WTC11 (cell line): Measurements from ENCODE around the gene ATP2B1. TPM values are rescaled to one million over a fixed set of nuclear protein-coding genes. Genes with fewer than 3 reads are reported as not detected.

Source experiments
- ATAC-seq: fragments of 200-7000 bp; cut with Tn5 transposase; 2 replicates; pipeline ENCODE4 v1.10.0; 2021; ENCODE audit warnings: mild to moderate bottlenecking, moderate library complexity
- CTCF ChIA-PET: fragments of 300-600 bp; sonication (Branson Sonifier 250); formaldehyde crosslinking; loops from one replicate; lab custom pipeline; 2021; ENCODE audit warnings: antibody characterized with exemption; lab: Charles Lee
- POLR2A ChIA-PET: fragments of 350-600 bp; sonication (Branson Sonifier 250); formaldehyde crosslinking; loops from one replicate; lab custom pipeline; 2021; ENCODE audit warnings: antibody characterized with exemption; lab: Charles Lee
- DNase-seq: peaks from one replicate; pipeline ENCODE4 v3.0.0; 2021; ENCODE audit warnings: low spot score
- H3K27ac Mint-ChIP-seq: 2 replicates; pipeline ENCODE4 v1.8.0; 2021; ENCODE audit warnings: mixed read lengths
- H3K27me3 Mint-ChIP-seq: 2 replicates; pipeline ENCODE4 v1.8.0; 2021; ENCODE audit warnings: low read depth, mild to moderate bottlenecking, moderate library complexity, mixed read lengths
- H3K36me3 Mint-ChIP-seq: 2 replicates; pipeline ENCODE4 v1.8.0; 2021; ENCODE audit warnings: mixed read lengths
- H3K4me1 Mint-ChIP-seq: 2 replicates; pipeline ENCODE4 v1.8.0; 2022; ENCODE audit warnings: mixed read lengths
- H3K4me3 Mint-ChIP-seq: 2 replicates; pipeline ENCODE4 v1.8.0; 2021; ENCODE audit warnings: mild to moderate bottlenecking, moderate library complexity, mixed read lengths
- H3K9me3 Mint-ChIP-seq: 2 replicates; pipeline ENCODE4 v1.8.0; 2021; ENCODE audit warnings: mixed read lengths
- CBFB ChIP-seq: sonication (generic); formaldehyde crosslinking; IDR thresholded peaks from 2 replicates; pipeline ENCODE4 v1.8.1; 2022; ENCODE audit warnings: mild to moderate bottlenecking, low read depth, missing genetic modification reagents
- CREB1 ChIP-seq: sonication (generic); formaldehyde crosslinking; IDR thresholded peaks from 2 replicates; pipeline ENCODE4 v1.8.0; 2023; ENCODE audit warnings: mild to moderate bottlenecking, missing genetic modification reagents
- CTCF ChIP-seq: fragments of 200-600 bp; IDR thresholded peaks from 2 replicates; pipeline ENCODE4 v1.8.0; 2022; ENCODE audit warnings: antibody characterized with exemption
- E2F1 ChIP-seq: sonication (generic); formaldehyde crosslinking; IDR thresholded peaks from 2 replicates; pipeline ENCODE4 v1.8.0; 2022; ENCODE audit warnings: mild to moderate bottlenecking, missing genetic modification reagents
- EMX1 ChIP-seq: fragments of 250-450 bp; sonication (Bioruptor Pico); IDR thresholded peaks from 2 replicates; pipeline ENCODE4 v1.8.0; 2021; ENCODE audit warnings: mild to moderate bottlenecking
- ERG ChIP-seq: fragments of 250-450 bp; sonication (Bioruptor Pico); IDR thresholded peaks from 2 replicates; pipeline ENCODE4 v1.8.0; 2021; ENCODE audit warnings: mild to moderate bottlenecking
- FOXK1 ChIP-seq: sonication (generic); formaldehyde crosslinking; IDR thresholded peaks from 2 replicates; pipeline ENCODE4 v1.8.0; 2022; ENCODE audit warnings: mild to moderate bottlenecking, moderate library complexity, missing genetic modification reagents
- IRF1 ChIP-seq: sonication (generic); formaldehyde crosslinking; IDR thresholded peaks from 2 replicates; pipeline ENCODE4 v1.8.0; 2023; ENCODE audit warnings: missing genetic modification reagents
- KAT7 ChIP-seq: sonication (generic); formaldehyde crosslinking; IDR thresholded peaks from 2 replicates; pipeline ENCODE4 v1.8.1; 2023; ENCODE audit warnings: missing genetic modification reagents, mild to moderate bottlenecking, borderline replicate concordance
- MYBL2 ChIP-seq: sonication (generic); formaldehyde crosslinking; IDR thresholded peaks from 2 replicates; pipeline ENCODE4 v1.8.1; 2023; ENCODE audit warnings: mild to moderate bottlenecking, moderate library complexity, missing genetic modification reagents
- SMAD3 ChIP-seq: sonication (generic); formaldehyde crosslinking; IDR thresholded peaks from 2 replicates; pipeline ENCODE4 v1.8.0; 2022; ENCODE audit warnings: missing genetic modification reagents, mild to moderate bottlenecking, borderline replicate concordance
- SMAD4 ChIP-seq: sonication (generic); formaldehyde crosslinking; IDR thresholded peaks from 2 replicates; pipeline ENCODE4 v1.8.0; 2022; ENCODE audit warnings: mild to moderate bottlenecking, missing genetic modification reagents
- TCF7 ChIP-seq: sonication (generic); formaldehyde crosslinking; IDR thresholded peaks from 2 replicates; pipeline ENCODE4 v1.8.0; 2022; ENCODE audit warnings: mild to moderate bottlenecking, low read depth, missing genetic modification reagents, moderate library complexity
- ZNF232 ChIP-seq: sonication (generic); formaldehyde crosslinking; IDR thresholded peaks from 2 replicates; pipeline ENCODE4 v1.8.0; 2022; ENCODE audit warnings: mild to moderate bottlenecking, missing genetic modification reagents
- ZNF317 ChIP-seq: sonication (generic); formaldehyde crosslinking; IDR thresholded peaks from 2 replicates; pipeline ENCODE4 v1.8.1; 2023; ENCODE audit warnings: low read depth, mild to moderate bottlenecking, moderate library complexity, missing genetic modification reagents, borderline replicate concordance
- ZNF396 ChIP-seq: fragments of 250-450 bp; sonication (Bioruptor Pico); IDR thresholded peaks from 2 replicates; pipeline ENCODE4 v1.8.0; 2021; ENCODE audit warnings: mild to moderate bottlenecking, moderate library complexity, borderline replicate concordance
- ZNF416 ChIP-seq: fragments of 250-450 bp; sonication (Bioruptor Pico); IDR thresholded peaks from 2 replicates; pipeline ENCODE4 v1.9.0; 2021; ENCODE audit warnings: mild to moderate bottlenecking, inconsistent platforms
- total RNA-seq: library from RNA; stranded (reverse); gene quantifications from 3 replicates; pipeline ENCODE4 v1.2.3, GENCODE V29; 2021
- TF ChIP-seq, protein P1 (sequence below): sonication (generic); formaldehyde crosslinking; IDR thresholded peaks from 2 replicates; pipeline ENCODE4 v1.8.1; 2023; ENCODE audit warnings: mild to moderate bottlenecking, missing genetic modification reagents, moderate library complexity
- TF ChIP-seq, protein P2 (sequence below): sonication (generic); formaldehyde crosslinking; IDR thresholded peaks from 2 replicates; pipeline ENCODE4 v1.8.1; 2023; ENCODE audit warnings: mild to moderate bottlenecking, missing genetic modification reagents

Gene ATP2B1
- total RNA-seq, 1 experiment from 2014 or later = 31.7 TPM

GRCh38 chr12:89756585-89757398, 48.2 kb upstream of the ATP2B1 start:
- ChIA-PET POLR2A (no interaction called here), CTCF (no interaction called here)
- Mint-ChIP-seq H3K27me3 (no peaks in the 10 kb centered on the region), H3K4me1 (no peaks in the 10 kb centered on the region), H3K27ac (no peak overlapping the region), H3K4me3 (no peak overlapping the region), H3K36me3 (no peaks in the 10 kb centered on the region), H3K9me3 (peaks cover 4% of the 10 kb centered on the region)
- ATAC-seq (no peak), DNase-seq (no peak)
- TF ChIP-seq, protein P1, sequence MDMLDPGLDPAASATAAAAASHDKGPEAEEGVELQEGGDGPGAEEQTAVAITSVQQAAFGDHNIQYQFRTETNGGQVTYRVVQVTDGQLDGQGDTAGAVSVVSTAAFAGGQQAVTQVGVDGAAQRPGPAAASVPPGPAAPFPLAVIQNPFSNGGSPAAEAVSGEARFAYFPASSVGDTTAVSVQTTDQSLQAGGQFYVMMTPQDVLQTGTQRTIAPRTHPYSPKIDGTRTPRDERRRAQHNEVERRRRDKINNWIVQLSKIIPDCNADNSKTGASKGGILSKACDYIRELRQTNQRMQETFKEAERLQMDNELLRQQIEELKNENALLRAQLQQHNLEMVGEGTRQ (CRISPR knock-in tag) = no peak
- TF ChIP-seq KAT7 (CRISPR knock-in tag) = no peak
- no peak for TF ChIP-seq E2F1 (CRISPR knock-in tag)
- TF ChIP-seq, protein P2, sequence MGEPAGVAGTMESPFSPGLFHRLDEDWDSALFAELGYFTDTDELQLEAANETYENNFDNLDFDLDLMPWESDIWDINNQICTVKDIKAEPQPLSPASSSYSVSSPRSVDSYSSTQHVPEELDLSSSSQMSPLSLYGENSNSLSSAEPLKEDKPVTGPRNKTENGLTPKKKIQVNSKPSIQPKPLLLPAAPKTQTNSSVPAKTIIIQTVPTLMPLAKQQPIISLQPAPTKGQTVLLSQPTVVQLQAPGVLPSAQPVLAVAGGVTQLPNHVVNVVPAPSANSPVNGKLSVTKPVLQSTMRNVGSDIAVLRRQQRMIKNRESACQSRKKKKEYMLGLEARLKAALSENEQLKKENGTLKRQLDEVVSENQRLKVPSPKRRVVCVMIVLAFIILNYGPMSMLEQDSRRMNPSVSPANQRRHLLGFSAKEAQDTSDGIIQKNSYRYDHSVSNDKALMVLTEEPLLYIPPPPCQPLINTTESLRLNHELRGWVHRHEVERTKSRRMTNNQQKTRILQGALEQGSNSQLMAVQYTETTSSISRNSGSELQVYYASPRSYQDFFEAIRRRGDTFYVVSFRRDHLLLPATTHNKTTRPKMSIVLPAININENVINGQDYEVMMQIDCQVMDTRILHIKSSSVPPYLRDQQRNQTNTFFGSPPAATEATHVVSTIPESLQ (CRISPR knock-in tag) = no peak
- no peak for TF ChIP-seq ZNF416 (CRISPR knock-in tag)

DNA sequence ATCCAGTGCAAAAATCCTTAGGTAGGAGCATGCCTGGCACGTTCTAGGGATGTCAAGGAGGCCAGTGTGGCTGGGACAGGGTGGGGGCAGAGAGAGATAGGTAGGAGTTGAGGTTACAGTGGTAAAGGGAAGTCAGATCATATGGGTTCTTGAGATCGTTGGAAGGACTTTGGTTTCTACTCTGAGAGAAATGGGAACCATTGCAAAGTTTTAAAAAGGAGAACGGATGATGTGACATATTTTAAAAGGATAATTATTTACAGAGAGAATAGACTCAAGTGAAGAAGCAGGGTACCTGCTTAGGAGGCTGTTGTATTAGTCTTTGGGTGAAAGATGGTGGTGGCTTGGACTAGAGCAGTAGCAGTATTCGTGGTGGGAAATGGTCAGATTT, 47.6 kb upstream of the ATP2B1 start:
- H3K27me3 Mint-ChIP-seq = no peaks in the 10 kb centered on the region
- H3K36me3 Mint-ChIP-seq = no peaks in the 10 kb centered on the region
- no peak overlapping the region for H3K4me3 Mint-ChIP-seq
- ATAC-seq (no peak), DNase-seq (no peak)
- ChIA-PET POLR2A (no interaction called here), CTCF (no interaction called here)
- no peaks in the 10 kb centered on the region for H3K4me1 Mint-ChIP-seq
- peaks cover 4% of the 10 kb centered on the region for H3K9me3 Mint-ChIP-seq
- no peak overlapping the region for H3K27ac Mint-ChIP-seq
- TF ChIP-seq SMAD3 (CRISPR knock-in tag) = no peak
- no peak for TF ChIP-seq CREB1 (CRISPR knock-in tag)
- no peak for TF ChIP-seq ZNF396
- TF ChIP-seq ERG (CRISPR knock-in tag) = no peak
- no peak for TF ChIP-seq SMAD4 (CRISPR knock-in tag)
- TF ChIP-seq ZNF317 (CRISPR knock-in tag) = no peak
- TF ChIP-seq CBFB (CRISPR knock-in tag) = no peak
- no peak for TF ChIP-seq EMX1 (CRISPR knock-in tag)
- TF ChIP-seq CTCF = no peak
- TF ChIP-seq IRF1 (CRISPR knock-in tag) = no peak
- no peak for TF ChIP-seq TCF7 (CRISPR knock-in tag)
- TF ChIP-seq, protein P2 (CRISPR knock-in tag) = no peak
- no peak for TF ChIP-seq FOXK1 (CRISPR knock-in tag)
- no peak for TF ChIP-seq ZNF232 (CRISPR knock-in tag)
- no peak for TF ChIP-seq MYBL2
